Heart right ventricle (tissue), 16 donors: ENCODE results near the gene CDC7. TPM values are rescaled to one million over a fixed set of nuclear protein-coding genes. Genes with fewer than 3 reads are reported as not detected.
A peak's percentile ranks its signal among the peaks of the same experiment; 100 is the strongest.

ENCODE experiments used
- ATAC-seq, 8 donors: fragments of 200-7000 bp; cut with Tn5 transposase; one replicate each; pipeline ENCODE4 v1.9.1; 2020; ENCODE audit warnings: mild to moderate bottlenecking in 8 of 8, moderate library complexity in 8 of 8, moderate number of reproducible peaks in 1 of 8
- DNase-seq, 2 donors: peaks; one replicate each; pipeline ENCODE4 v3.0.0-alpha.2; 2020
- H3K27ac ChIP-seq, 10 donors: fragments of 200-600 bp; sonication (generic) in 2 of 10; one replicate each; pipeline versions ENCODE4 v1.5.0 to v1.8.0; 2020 to 2022; ENCODE audit warnings: mild to moderate bottlenecking in 3 of 10
- H3K27me3 ChIP-seq, 7 donors: fragments of 200-600 bp; one replicate each; pipeline ENCODE4 v1.8.0; 2021 to 2022; ENCODE audit warnings: mild to moderate bottlenecking in 2 of 7
- H3K36me3 ChIP-seq, 9 donors: fragments of 200-600 bp; sonication (generic) in 1 of 9; one replicate each; pipeline versions ENCODE4 v1.5.0 to v1.8.0; 2020 to 2022; ENCODE audit warnings: mild to moderate bottlenecking in 2 of 9
- H3K4me1 ChIP-seq, 9 donors: fragments of 200-600 bp; sonication (generic) in 1 of 9; one replicate each; pipeline versions ENCODE4 v1.5.0 to v1.8.0; 2020 to 2022; ENCODE audit warnings: mild to moderate bottlenecking in 4 of 9
- H3K4me3 ChIP-seq, 10 donors: fragments of 200-600 bp; sonication (generic) in 2 of 10; one replicate each; pipeline versions ENCODE4 v1.5.0 to v1.8.0; 2020 to 2022; ENCODE audit warnings: mild to moderate bottlenecking in 7 of 10, moderate library complexity in 2 of 10
- H3K9me3 ChIP-seq, 11 donors: fragments of 200-600 bp in 10 of 11; sonication (generic) in 2 of 11; one replicate each; pipeline versions ENCODE4 v1.5.0 to v1.8.0; 2013 to 2022; ENCODE audit warnings: mild to moderate bottlenecking in 2 of 11, control low read depth in 1 of 11, moderate library complexity in 1 of 11
- WGBS, 2 donors: extraction: QIAGEN DNeasy Blood & Tissue Kit; methylation state at CpG; one replicate each; pipeline ENCODE4 v1.1.7; 2013; ENCODE audit warnings: inconsistent platforms in 1 of 2; 5-methylcytosine and 5-hydroxymethylcytosine counted together
- intact Hi-C, 10 donors: fragments of 100-400 bp; cut with DNase I; formaldehyde crosslinking; loops; one replicate each; pipeline versions ENCODE4 v1.11.1 to v1.14.2; 2022
- polyA plus RNA-seq, 2 donors: library from polyadenylated mRNA; stranded (reverse); fragments of 200-250 nt; gene quantifications; one replicate each; pipeline ENCODE4 v1.2.3, GENCODE V29; 2013
- total RNA-seq, 10 donors: library from RNA; stranded (reverse); fragmentation: NEBNext Ultra II Directional in 3 of 10; extraction: Animal tissue kit (Norgen Biotek cat#: 25700) in 3 of 10; gene quantifications; one replicate each; pipeline versions ENCODE4 v1.2.1 to v1.2.4, GENCODE V29; 2021 to 2023
- TF ChIP-seq, protein P1 (sequence below), 9 donors: fragments of 200-600 bp; sonication (generic) in 2 of 9; IDR thresholded peaks; one replicate each; pipeline versions ENCODE4 v1.5.0 to v1.8.0; 2021 to 2022; ENCODE audit warnings: antibody characterized with exemption in 9 of 9, mild to moderate bottlenecking in 5 of 9, moderate library complexity in 1 of 9
- donor health status: Arrhythmogenic right ventricular cardiomyopathy.
- donor health status: ischemic (EF 13 %, LVEDD 7.1; RV severe dilation, severe dysfunction).
- donor health status: healthy with polysubstance abuse.
- donor health status: DM: no; HTN: yes; CAD: no.
- donor health status: DM: no; HTN: no; CAD: no.
- donor health status: ischemic (EF 25% LVEDD 6.9; RV normal size, moderate dysfunction).
- donor health status: ischemic (EF 25% LVEDD 5.7; RV mildly dilated, moderate dysfunction).
- donor health status: healthy.
- donor health status: DM: yes; HTN: yes; CAD: no.
- donor health status: Ischemic cardiomyopathy.
- donor health status: ischemic (EF 35%, LVEDD 5.7; RV mildly dilated, moderate dysfunction).
- donor health status: nonischemic (EF 11% LVEDD 7.7; RV severe dilation, severe dysfunction).
- donor health status: DM: yes; HTN: yes; CAD: no.
- donor health status: PGD.
- donor health status: ischemic (EF 29% LVEDD 5.4; RV normal size, mild dysfunction).
- donor health status: nonischemic (EF 23%, LVEDD 6.1; RV moderate dilation, normal function).

The CDC7 gene
- total and polyA plus RNA-seq, 12 donors, result 0.26 to 4.0 (median 0.79) TPM

GRCh38 chr1:91569411-91570119, 68.9 kb downstream of the CDC7 start:
- Histone ChIP-seq H3K4me1 (peaks cover 0 to 47% (median 33%) of the 10 kb centered on the region in 9 donors), H3K9me3 (no peaks in the 10 kb centered on the region), H3K27ac (peak overlapping the region; percentile 7 to 88 (median 80)), H3K36me3 (no peaks in the 10 kb centered on the region), H3K27me3 (no peaks in the 10 kb centered on the region), H3K4me3 (no peak overlapping the region)
- ATAC-seq, result peak; percentile 90 to 99 (median 96)
- TF ChIP-seq, protein P1, sequence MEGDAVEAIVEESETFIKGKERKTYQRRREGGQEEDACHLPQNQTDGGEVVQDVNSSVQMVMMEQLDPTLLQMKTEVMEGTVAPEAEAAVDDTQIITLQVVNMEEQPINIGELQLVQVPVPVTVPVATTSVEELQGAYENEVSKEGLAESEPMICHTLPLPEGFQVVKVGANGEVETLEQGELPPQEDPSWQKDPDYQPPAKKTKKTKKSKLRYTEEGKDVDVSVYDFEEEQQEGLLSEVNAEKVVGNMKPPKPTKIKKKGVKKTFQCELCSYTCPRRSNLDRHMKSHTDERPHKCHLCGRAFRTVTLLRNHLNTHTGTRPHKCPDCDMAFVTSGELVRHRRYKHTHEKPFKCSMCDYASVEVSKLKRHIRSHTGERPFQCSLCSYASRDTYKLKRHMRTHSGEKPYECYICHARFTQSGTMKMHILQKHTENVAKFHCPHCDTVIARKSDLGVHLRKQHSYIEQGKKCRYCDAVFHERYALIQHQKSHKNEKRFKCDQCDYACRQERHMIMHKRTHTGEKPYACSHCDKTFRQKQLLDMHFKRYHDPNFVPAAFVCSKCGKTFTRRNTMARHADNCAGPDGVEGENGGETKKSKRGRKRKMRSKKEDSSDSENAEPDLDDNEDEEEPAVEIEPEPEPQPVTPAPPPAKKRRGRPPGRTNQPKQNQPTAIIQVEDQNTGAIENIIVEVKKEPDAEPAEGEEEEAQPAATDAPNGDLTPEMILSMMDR (IDR thresholded peaks at IDR 0.05), result no peak
- DNase-seq, result peak; percentile 80 to 85
- intact Hi-C loops, result loop anchor here in 1 of 10 donors (5.0 kb wide), 1 partner anchor 48 kb away; no protein-coding TSS in a partner anchor
- WGBS, 2 donors, result 23 to 31% methylated on average over 7 of the region's 7 CpGs

DNA sequence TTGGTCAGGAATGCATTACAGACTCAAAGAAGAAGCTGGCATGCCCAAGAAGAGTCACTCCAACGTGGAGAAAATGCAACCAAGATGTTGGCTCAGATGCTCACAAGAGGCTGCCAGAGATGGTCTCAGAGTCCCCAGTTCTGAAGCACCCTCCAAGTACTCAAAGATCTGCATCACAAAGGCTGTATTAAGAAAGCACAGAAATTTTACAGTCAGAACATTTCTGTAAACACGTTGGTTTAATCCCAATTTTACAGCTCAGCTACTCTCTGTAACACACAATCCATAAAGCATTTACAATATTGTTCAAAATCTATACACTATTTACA, 69.4 kb downstream of the CDC7 start:
- DNase-seq, result no peak
- Histone ChIP-seq H3K4me3 (no peak overlapping the region), H3K27me3 (no peaks in the 10 kb centered on the region), H3K9me3 (no peaks in the 10 kb centered on the region), H3K27ac (peak overlapping the region; percentile 7 to 88 (median 80)), H3K4me1 (peaks cover 0 to 44% (median 28%) of the 10 kb centered on the region in 9 donors), H3K36me3 (no peaks in the 10 kb centered on the region)
- 35 to 49% methylated on average over 2 of the region's 2 CpGs for WGBS, 2 donors
- intact Hi-C loops, result loop anchor here in 1 of 10 donors (5.0 kb wide), 1 partner anchor 47 kb away; no protein-coding TSS in a partner anchor
- ATAC-seq, result no peak
- TF ChIP-seq, protein P1 (IDR thresholded peaks at IDR 0.05), result no peak

GRCh38 chr1:91572044-91572443, 71.4 kb downstream of the CDC7 start:
- ATAC-seq (peak in 2 of 8 donors; percentile 12 to 15), DNase-seq (peak in 1 of 2 donors; percentile 27)
- Histone ChIP-seq H3K4me3 (no peak overlapping the region), H3K4me1 (peaks cover 0 to 47% (median 28%) of the 10 kb centered on the region in 9 donors), H3K27me3 (no peaks in the 10 kb centered on the region), H3K27ac (peak overlapping the region in 5 of 10 donors; percentile 29 to 82 (median 43)), H3K36me3 (no peaks in the 10 kb centered on the region), H3K9me3 (no peaks in the 10 kb centered on the region)
- TF ChIP-seq, protein P1 (IDR thresholded peaks at IDR 0.05), result no peak
- intact Hi-C loops, result loop anchor here in 1 of 10 donors (5.0 kb wide), 1 partner anchor 45 kb away; no protein-coding TSS in a partner anchor
- 53 to 67% methylated on average over 10 of the region's 10 CpGs for WGBS, 2 donors

Other genes starting within 250 kb of the CDC7 start
- gene HFM1, start 96.0 kb upstream of the CDC7 start, total RNA-seq, result 1 to 10 TPM; 1.2 to 4.3 (median 2.9) TPM
- 1 to 10 TPM in 1 of 2 donors, under 1 TPM in 1; 0.17 to 7.8 TPM for gene HFM1, start 96.0 kb upstream of the CDC7 start, polyA plus RNA-seq